ENCODE measurements around the gene CLDN6. TPM values are rescaled to one million over a fixed set of nuclear protein-coding genes. Genes with fewer than 3 reads are reported as not detected.

CLDN6 gene
- total and polyA plus RNA-seq, 2 of the 13 experiments (the other 11 are each of a cell fraction or from before 2014, with no cell fraction given), result 5.9 to 7.6 TPM

DNA sequence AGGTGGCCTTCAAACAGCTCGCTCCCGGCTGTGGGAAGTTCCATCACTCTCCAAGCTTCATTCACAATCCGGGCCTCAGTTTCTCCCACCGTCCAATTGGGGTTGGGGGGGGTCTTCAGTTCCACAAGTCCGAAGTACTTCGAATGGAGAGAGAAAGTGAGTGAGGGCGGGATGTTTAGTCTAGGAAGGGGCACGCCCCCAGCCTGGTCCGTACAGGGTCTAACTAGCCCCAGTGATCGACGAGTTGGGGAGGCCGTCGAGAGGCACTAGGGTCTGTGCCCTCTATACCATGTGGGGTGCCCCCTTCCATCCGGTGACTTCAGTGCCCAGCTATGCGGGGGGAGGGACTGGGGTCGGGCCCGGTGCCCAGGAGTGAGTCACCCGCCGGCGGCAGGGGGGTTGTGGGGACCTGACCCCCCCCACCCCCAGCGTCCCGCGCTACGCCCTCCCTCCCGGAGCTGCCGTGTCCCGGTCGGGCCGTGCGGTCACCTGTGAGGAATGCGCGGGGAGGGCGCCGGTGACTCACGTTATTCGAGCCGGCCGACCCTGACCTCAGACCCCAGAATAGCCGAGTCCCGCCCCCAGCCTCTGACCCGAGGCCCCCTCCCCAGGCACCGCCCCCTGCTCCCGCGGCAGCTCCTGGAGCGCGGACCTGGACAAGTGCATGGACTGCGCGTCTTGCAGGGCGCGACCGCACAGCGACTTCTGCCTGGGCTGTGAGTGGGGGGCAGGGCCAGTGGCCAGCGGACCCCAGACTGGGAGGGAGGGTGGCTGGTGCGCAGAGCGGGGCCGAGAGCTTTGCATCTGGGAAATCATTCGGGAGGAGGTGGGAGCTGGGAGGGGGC is 2.8 kb upstream of the CLDN6 start (continued):
- TF ChIP-seq, protein P1, sequence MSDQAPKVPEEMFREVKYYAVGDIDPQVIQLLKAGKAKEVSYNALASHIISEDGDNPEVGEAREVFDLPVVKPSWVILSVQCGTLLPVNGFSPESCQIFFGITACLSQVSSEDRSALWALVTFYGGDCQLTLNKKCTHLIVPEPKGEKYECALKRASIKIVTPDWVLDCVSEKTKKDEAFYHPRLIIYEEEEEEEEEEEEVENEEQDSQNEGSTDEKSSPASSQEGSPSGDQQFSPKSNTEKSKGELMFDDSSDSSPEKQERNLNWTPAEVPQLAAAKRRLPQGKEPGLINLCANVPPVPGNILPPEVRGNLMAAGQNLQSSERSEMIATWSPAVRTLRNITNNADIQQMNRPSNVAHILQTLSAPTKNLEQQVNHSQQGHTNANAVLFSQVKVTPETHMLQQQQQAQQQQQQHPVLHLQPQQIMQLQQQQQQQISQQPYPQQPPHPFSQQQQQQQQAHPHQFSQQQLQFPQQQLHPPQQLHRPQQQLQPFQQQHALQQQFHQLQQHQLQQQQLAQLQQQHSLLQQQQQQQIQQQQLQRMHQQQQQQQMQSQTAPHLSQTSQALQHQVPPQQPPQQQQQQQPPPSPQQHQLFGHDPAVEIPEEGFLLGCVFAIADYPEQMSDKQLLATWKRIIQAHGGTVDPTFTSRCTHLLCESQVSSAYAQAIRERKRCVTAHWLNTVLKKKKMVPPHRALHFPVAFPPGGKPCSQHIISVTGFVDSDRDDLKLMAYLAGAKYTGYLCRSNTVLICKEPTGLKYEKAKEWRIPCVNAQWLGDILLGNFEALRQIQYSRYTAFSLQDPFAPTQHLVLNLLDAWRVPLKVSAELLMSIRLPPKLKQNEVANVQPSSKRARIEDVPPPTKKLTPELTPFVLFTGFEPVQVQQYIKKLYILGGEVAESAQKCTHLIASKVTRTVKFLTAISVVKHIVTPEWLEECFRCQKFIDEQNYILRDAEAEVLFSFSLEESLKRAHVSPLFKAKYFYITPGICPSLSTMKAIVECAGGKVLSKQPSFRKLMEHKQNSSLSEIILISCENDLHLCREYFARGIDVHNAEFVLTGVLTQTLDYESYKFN (CRISPR knock-in tag; conservative IDR thresholded peaks at IDR 0.05), result peak; percentile 84
- no peak for TF ChIP-seq ZNF775 (CRISPR knock-in tag; IDR thresholded peaks at IDR 0.05; ENCODE audit: borderline replicate concordance)
- TF ChIP-seq, protein P2, sequence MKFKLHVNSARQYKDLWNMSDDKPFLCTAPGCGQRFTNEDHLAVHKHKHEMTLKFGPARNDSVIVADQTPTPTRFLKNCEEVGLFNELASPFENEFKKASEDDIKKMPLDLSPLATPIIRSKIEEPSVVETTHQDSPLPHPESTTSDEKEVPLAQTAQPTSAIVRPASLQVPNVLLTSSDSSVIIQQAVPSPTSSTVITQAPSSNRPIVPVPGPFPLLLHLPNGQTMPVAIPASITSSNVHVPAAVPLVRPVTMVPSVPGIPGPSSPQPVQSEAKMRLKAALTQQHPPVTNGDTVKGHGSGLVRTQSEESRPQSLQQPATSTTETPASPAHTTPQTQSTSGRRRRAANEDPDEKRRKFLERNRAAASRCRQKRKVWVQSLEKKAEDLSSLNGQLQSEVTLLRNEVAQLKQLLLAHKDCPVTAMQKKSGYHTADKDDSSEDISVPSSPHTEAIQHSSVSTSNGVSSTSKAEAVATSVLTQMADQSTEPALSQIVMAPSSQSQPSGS (CRISPR knock-in tag; IDR thresholded peaks at IDR 0.05), result peak; percentile 98
- TF ChIP-seq, protein P3, sequence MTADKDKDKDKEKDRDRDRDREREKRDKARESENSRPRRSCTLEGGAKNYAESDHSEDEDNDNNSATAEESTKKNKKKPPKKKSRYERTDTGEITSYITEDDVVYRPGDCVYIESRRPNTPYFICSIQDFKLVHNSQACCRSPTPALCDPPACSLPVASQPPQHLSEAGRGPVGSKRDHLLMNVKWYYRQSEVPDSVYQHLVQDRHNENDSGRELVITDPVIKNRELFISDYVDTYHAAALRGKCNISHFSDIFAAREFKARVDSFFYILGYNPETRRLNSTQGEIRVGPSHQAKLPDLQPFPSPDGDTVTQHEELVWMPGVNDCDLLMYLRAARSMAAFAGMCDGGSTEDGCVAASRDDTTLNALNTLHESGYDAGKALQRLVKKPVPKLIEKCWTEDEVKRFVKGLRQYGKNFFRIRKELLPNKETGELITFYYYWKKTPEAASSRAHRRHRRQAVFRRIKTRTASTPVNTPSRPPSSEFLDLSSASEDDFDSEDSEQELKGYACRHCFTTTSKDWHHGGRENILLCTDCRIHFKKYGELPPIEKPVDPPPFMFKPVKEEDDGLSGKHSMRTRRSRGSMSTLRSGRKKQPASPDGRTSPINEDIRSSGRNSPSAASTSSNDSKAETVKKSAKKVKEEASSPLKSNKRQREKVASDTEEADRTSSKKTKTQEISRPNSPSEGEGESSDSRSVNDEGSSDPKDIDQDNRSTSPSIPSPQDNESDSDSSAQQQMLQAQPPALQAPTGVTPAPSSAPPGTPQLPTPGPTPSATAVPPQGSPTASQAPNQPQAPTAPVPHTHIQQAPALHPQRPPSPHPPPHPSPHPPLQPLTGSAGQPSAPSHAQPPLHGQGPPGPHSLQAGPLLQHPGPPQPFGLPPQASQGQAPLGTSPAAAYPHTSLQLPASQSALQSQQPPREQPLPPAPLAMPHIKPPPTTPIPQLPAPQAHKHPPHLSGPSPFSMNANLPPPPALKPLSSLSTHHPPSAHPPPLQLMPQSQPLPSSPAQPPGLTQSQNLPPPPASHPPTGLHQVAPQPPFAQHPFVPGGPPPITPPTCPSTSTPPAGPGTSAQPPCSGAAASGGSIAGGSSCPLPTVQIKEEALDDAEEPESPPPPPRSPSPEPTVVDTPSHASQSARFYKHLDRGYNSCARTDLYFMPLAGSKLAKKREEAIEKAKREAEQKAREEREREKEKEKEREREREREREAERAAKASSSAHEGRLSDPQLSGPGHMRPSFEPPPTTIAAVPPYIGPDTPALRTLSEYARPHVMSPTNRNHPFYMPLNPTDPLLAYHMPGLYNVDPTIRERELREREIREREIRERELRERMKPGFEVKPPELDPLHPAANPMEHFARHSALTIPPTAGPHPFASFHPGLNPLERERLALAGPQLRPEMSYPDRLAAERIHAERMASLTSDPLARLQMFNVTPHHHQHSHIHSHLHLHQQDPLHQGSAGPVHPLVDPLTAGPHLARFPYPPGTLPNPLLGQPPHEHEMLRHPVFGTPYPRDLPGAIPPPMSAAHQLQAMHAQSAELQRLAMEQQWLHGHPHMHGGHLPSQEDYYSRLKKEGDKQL (CRISPR knock-in tag; IDR thresholded peaks at IDR 0.05; ENCODE audit: low read depth), result peak; percentile 58; the same call in 1 of the 2 replicates
- no peak for TF ChIP-seq HES4 (CRISPR knock-in tag; IDR thresholded peaks at IDR 0.05; ENCODE audit: borderline replicate concordance)
- TF ChIP-seq NFRKB (IDR thresholded peaks at IDR 0.05), result no peak
- TF ChIP-seq, protein P4, sequence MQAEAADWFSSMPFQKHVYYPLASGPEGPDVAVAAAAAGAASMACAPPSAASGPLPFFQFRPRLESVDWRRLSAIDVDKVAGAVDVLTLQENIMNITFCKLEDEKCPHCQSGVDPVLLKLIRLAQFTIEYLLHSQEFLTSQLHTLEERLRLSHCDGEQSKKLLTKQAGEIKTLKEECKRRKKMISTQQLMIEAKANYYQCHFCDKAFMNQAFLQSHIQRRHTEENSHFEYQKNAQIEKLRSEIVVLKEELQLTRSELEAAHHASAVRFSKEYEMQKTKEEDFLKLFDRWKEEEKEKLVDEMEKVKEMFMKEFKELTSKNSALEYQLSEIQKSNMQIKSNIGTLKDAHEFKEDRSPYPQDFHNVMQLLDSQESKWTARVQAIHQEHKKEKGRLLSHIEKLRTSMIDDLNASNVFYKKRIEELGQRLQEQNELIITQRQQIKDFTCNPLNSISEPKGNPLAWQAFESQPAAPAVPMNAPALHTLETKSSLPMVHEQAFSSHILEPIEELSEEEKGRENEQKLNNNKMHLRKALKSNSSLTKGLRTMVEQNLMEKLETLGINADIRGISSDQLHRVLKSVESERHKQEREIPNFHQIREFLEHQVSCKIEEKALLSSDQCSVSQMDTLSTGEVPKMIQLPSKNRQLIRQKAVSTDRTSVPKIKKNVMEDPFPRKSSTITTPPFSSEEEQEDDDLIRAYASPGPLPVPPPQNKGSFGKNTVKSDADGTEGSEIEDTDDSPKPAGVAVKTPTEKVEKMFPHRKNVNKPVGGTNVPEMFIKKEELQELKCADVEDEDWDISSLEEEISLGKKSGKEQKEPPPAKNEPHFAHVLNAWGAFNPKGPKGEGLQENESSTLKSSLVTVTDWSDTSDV (CRISPR knock-in tag; IDR thresholded peaks at IDR 0.05), result no peak
- TF ChIP-seq, protein P5, sequence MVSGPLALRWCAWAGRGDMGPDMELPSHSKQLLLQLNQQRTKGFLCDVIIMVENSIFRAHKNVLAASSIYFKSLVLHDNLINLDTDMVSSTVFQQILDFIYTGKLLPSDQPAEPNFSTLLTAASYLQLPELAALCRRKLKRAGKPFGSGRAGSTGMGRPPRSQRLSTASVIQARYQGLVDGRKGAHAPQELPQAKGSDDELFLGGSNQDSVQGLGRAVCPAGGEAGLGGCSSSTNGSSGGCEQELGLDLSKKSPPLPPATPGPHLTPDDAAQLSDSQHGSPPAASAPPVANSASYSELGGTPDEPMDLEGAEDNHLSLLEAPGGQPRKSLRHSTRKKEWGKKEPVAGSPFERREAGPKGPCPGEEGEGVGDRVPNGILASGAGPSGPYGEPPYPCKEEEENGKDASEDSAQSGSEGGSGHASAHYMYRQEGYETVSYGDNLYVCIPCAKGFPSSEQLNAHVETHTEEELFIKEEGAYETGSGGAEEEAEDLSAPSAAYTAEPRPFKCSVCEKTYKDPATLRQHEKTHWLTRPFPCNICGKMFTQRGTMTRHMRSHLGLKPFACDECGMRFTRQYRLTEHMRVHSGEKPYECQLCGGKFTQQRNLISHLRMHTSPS (CRISPR knock-in tag; IDR thresholded peaks at IDR 0.05; ENCODE audit: low read depth), result peak; percentile 99
- TF ChIP-seq, protein P6, sequence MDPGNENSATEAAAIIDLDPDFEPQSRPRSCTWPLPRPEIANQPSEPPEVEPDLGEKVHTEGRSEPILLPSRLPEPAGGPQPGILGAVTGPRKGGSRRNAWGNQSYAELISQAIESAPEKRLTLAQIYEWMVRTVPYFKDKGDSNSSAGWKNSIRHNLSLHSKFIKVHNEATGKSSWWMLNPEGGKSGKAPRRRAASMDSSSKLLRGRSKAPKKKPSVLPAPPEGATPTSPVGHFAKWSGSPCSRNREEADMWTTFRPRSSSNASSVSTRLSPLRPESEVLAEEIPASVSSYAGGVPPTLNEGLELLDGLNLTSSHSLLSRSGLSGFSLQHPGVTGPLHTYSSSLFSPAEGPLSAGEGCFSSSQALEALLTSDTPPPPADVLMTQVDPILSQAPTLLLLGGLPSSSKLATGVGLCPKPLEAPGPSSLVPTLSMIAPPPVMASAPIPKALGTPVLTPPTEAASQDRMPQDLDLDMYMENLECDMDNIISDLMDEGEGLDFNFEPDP (CRISPR knock-in tag; conservative IDR thresholded peaks at IDR 0.05), result no peak
- no peak for TF ChIP-seq KLF15 (CRISPR knock-in tag; IDR thresholded peaks at IDR 0.05; ENCODE audit: borderline replicate concordance)
